Measurements from ENCODE around the gene AK2.
"Not testable (repeated sequence)": the region's sequence is repeated elsewhere in the genome, so short reads cannot be mapped to it uniquely, and the experiment has no call there.

Gene AK2

DNA sequence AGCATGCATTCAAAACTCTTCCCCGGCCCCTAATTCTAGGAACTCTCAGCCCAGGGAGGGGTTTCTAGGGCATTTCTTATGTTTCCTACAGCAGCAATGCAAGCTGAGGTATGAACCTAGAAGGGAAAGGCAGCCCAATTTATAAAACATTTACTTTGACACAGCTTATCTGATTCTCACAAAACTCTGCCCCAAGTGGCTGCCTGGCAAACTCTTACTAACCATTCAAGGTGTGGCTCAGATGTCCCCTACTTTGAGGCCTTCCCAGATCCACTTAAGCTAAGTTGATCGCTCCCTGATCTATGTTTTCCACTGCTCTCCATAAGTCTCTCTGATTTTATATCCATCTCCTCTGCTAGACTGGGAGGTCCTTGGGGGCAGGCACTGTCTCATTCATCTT lies 35.4 kb downstream of the AK2 start:
- DNase-seq (ENCODE audit: low read depth in 2 of 2) = no peak

GRCh38 chr1:33000427-33001026 lies 36.2 kb downstream of the AK2 start:
- no peak for DNase-seq (ENCODE audit: low read depth in 2 of 2)

GRCh38 chr1:32998997-32999396 lies 37.7 kb downstream of the AK2 start:
- DNase-seq (ENCODE audit: low read depth in 2 of 2) = no peak

DNA sequence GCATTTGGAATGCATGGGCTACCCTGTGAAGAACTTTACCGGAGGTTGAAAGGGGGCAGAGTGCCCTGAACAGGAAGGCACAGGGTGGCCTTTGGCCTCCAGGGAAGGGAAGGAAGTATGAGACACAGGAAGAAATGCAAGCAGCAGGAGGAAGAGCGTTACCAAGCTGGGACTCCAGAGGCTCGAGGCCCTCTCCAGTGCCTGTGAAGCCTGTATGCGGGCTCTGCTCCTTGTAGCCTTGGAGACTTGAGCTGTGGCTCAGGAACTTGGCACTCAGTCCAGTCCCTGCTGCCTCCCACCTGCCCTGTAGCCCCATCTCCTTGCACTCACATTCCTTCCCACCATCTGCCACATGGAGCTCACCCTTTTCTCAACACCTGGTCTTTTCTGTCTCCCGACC lies 38.6 kb downstream of the AK2 start:
- DNase-seq (ENCODE audit: low read depth in 2 of 2) = no peak

DNA sequence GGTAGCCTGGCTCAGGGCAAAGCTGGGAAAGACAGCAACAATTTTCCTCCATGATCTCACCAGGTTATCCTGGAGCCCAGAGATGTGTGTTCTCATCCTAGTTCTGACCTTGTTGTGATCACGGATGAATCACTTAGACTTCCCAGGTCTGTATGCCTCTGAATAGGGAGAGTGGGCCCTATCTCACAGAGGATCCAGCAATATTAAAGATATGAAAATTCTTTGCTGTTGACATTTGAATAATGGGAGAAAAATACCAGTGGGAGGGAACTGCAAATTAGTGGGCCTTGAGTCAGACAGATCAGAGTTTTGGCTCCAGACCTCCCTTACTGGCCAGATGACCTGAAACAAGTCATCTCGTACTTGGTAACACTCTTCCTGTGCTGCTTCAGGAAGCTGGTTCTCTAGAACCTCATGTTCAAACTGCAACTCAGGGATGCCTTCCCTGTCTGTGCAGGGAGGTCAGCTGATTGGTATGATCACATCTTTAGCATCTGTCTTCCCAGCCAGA lies 39.2 kb downstream of the AK2 start:
- DNase-seq (ENCODE audit: low read depth in 2 of 2) = no peak

DNA sequence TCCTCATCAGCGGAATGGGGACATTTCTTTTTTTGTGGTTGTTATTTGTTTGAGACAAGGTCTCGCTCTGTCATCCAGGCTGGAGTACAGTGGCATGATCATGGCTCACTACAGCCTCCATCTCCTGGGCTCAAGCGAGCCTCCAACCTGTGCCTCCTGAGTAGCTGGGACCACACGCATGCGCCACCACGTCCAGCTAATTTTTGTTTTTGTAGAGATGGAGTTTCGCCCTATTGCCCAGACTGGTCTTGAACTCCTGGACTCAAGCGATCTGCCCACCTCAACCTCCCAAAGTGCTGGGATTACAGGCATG lies 43.4 kb downstream of the AK2 start:
- not testable (repeated sequence) for DNase-seq (ENCODE audit: low read depth in 2 of 2)

GRCh38 chr1:32992489-32993323 lies 44.0 kb downstream of the AK2 start:
- peak in 1 of 2 donors; percentile 20 for DNase-seq (ENCODE audit: low read depth in 2 of 2)

GRCh38 chr1:32991819-32992488 lies 44.7 kb downstream of the AK2 start:
- no peak for DNase-seq (ENCODE audit: low read depth in 2 of 2)

DNA sequence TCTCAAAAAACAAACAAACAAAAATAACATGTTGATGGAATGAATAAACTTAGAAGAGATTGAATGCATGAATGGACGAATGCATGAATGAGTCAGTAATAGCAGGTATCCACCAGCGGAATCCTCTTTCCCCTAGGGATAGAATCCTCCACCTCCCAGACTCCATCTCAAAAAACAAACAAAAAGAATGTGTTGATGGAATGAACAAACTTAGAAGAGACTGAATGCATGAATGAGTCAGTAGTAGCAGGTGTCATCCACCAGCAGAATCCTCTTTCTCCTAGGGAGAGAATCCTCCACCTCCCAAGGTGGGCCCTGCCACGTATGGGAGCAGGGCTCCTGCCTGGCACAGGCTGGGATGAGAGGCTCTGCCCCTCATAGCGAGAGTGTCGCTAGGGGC lies 45.3 kb downstream of the AK2 start:
- DNase-seq (ENCODE audit: low read depth in 2 of 2) = no peak

- no peak for DNase-seq (ENCODE audit: low read depth in 2 of 2)
These were observed 45.8 kb downstream of the AK2 start for GRCh38 chr1:32990887-32991286.

GRCh38 chr1:32989160-32990050 lies 47.3 kb downstream of the AK2 start:
- no peak for DNase-seq (ENCODE audit: low read depth in 2 of 2)

- no peak for DNase-seq (ENCODE audit: low read depth in 2 of 2)
These were observed 48.0 kb downstream of the AK2 start for GRCh38 chr1:32988665-32989064.

DNA sequence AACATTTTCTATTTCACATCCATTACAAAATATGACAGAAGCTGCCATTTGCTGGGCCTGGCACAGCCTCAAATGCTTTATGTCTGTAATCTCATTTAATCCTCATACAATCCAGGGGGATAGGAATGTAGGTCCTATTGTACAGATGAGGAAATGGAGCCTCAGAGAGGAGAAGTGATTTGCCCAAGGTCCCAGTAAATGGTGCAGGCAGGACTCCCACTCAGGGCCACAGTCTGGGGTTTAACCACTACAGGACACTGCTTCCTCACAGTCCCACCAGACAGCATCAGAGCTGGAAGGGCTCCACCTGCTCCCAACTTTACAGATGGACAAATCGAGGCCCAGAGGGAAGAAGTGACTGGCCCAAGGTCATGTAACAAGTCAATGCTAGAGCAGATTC lies 51.5 kb downstream of the AK2 start:
- no peak for DNase-seq (ENCODE audit: low read depth in 2 of 2)

GRCh38 chr1:32984455-32985171 lies 52.1 kb downstream of the AK2 start:
- no peak for DNase-seq (ENCODE audit: low read depth in 2 of 2)

GRCh38 chr1:32984090-32984454 lies 52.6 kb downstream of the AK2 start:
- no peak for DNase-seq (ENCODE audit: low read depth in 2 of 2)

DNA sequence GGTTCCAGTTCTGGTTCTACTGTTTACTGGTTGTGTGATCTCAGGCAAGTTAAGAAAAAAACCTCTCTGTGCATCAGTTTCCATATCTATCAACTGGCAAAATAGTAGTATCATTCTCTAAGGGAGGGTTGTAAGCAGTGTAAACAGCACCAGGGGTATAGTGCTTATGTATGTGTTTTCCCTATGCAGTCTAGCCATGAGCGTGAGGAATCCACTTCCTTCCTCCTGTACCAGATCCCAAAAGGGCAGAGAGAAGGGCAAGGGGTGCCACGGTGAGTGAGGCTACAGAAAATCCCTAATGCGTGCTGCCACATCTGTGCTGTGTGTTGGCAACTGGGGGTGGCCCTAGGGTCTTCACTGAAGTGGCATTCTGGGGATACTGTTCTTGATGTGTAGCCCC lies 53.7 kb downstream of the AK2 start:
- DNase-seq (ENCODE audit: low read depth in 2 of 2) = no peak

GRCh38 chr1:32981003-32981901 lies 55.4 kb downstream of the AK2 start:
- DNase-seq (ENCODE audit: low read depth in 2 of 2) = peak; percentile 43 to 44

DNA sequence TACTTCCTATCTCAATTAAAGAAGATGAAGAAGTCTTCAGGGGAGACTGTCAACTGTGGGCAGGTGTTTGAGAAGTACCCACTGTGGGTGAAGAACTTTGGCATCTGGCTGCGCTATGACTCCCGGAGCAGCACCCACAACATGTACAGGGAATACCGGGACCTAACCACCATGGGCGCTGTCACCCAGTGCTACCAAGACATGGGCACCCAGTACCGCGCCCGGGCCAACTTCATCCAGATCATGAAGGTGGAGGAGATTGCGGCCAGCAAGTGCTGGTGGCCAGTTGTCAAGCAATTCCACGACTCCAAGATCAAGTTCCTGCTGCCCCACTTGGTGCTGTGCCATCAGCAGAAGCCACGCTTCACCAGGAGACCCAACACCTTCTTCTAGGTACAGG lies 56.6 kb downstream of the AK2 start:
- no peak for DNase-seq (ENCODE audit: low read depth in 2 of 2)

DNA sequence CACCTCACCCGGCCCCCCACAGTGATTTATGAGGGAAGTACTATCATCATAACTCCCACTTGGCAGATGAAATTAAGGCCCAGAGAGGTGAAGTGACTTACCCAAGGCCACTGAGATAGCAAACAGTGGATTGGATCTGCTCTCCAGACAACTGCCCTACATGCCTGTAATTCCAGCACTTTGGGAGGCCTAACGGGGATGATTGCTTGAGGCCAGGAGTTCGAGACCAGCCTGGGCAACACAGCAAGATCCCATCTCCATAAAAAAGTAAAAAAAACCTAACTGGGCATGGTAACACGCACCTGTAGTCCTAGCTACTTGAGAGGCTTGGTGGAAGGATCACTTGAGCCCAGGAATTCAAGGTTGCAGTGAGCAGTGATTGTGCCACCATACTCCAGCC lies 57.8 kb downstream of the AK2 start:
- no peak for DNase-seq (ENCODE audit: low read depth in 2 of 2)

DNA sequence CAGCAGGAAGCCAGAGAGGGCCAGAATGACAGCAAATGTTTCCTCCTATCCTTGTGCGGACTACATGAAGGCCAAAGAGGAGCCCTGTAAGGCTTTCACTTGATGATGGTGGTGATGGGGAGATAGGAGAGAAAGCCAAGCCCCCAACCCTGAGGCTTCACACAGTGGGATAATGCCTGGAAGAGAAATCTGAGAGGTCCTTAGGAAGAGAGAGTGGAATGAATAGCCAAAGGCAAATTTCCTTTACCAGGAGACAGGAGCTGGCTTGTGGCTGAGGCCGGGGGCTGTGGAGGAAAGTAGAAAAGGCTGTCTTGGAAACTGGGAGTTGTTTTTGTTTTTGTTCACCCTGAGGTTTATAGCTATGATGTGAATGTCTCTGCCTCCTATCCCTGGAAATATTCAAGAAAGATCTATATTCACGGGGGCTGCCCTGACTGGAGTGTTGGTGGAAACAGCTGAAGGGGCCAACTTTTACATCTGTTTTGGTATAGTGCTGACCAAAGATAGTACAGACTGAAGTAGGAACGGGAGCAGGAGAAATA lies 59.1 kb downstream of the AK2 start:
- no peak for DNase-seq (ENCODE audit: low read depth in 2 of 2)
